OCI-LY1 (cell line): ENCODE data around the gene SMG5.

Source experiments
- H2AFZ ChIP-seq: fragments of 200-600 bp; sonication (generic), shearing (Covaris generic); 2 replicates; pipeline ENCODE4 v1.6.0; 2014; ENCODE audit warnings: antibody characterized with exemption, mild to moderate bottlenecking, low read length
- H3F3A ChIP-seq: fragments of 200-600 bp; sonication (generic), shearing (Covaris generic); 2 replicates; pipeline ENCODE4 v1.6.0; 2014; ENCODE audit warnings: mild to moderate bottlenecking, antibody characterized with exemption, low read length, moderate library complexity; ENCODE audit not compliant: insufficient read depth
- H3K27ac ChIP-seq: fragments of 200-600 bp; sonication (generic); 2 replicates; pipeline ENCODE4 v1.5.1; 2014; ENCODE audit warnings: low read length, mixed run types, mild to moderate bottlenecking, low read depth; ENCODE audit not compliant: poor library complexity, severe bottlenecking
- H3K27me3 ChIP-seq: fragments of 200-600 bp; sonication (generic); 2 replicates; pipeline ENCODE4 v1.6.0; 2014; ENCODE audit warnings: antibody characterized with exemption, mild to moderate bottlenecking, low read length, moderate library complexity; ENCODE audit not compliant: insufficient read depth
- H3K36me3 ChIP-seq: fragments of 200-600 bp; sonication (generic); 2 replicates; pipeline ENCODE4 v1.6.1; 2014; ENCODE audit warnings: mild to moderate bottlenecking, antibody characterized with exemption, low read length, moderate library complexity, mixed read lengths; ENCODE audit not compliant: insufficient read depth
- H3K4me1 ChIP-seq: fragments of 200-600 bp; sonication (generic); 2 replicates; pipeline ENCODE4 v1.5.1; 2014; ENCODE audit warnings: mild to moderate bottlenecking, low read length, moderate library complexity; ENCODE audit not compliant: insufficient read depth, severe bottlenecking
- H3K4me2 ChIP-seq: fragments of 200-600 bp; sonication (generic), shearing (Covaris generic); 2 replicates; pipeline ENCODE4 v1.6.1; 2014; ENCODE audit warnings: low read length
- H3K4me3 ChIP-seq: fragments of 200-600 bp; sonication (generic); 2 replicates; pipeline ENCODE4 v1.5.1; 2014; ENCODE audit warnings: low read length, low read depth, mild to moderate bottlenecking, mixed read lengths; ENCODE audit not compliant: poor library complexity, severe bottlenecking
- H3K79me2 ChIP-seq: fragments of 200-600 bp; shearing (Covaris generic); 2 replicates; pipeline ENCODE4 v1.6.1; 2016; ENCODE audit warnings: mixed run types, low read length, mixed read lengths; ENCODE audit not compliant: insufficient read depth
- H3K9ac ChIP-seq: fragments of 200-600 bp; sonication (generic), shearing (Covaris generic); 2 replicates; pipeline ENCODE4 v1.6.1; 2014; ENCODE audit warnings: mild to moderate bottlenecking, low read length, mixed read lengths
- H3K9me2 ChIP-seq: fragments of 200-600 bp; sonication (generic), shearing (Covaris generic); 2 replicates; pipeline ENCODE4 v1.6.1; 2014; ENCODE audit warnings: low read depth, mild to moderate bottlenecking, low read length, mixed read lengths
- H3K9me3 ChIP-seq: fragments of 200-600 bp; shearing (Covaris generic); 2 replicates; pipeline ENCODE4 v1.6.1; 2014; ENCODE audit warnings: low read length, mixed read lengths
- H4K20me1 ChIP-seq: fragments of 200-600 bp; sonication (generic), shearing (Covaris generic); 2 replicates; pipeline ENCODE4 v1.6.0; 2016; ENCODE audit warnings: mild to moderate bottlenecking, low read length; ENCODE audit not compliant: insufficient read depth
- EZH2 ChIP-seq: fragments of 200-600 bp; sonication (generic), shearing (Covaris generic); IDR thresholded peaks from 2 replicates; pipeline ENCODE4 v1.8.0; 2017; ENCODE audit warnings: borderline replicate concordance, mixed run types, mild to moderate bottlenecking, antibody characterized with exemption, low read length, moderate library complexity, mixed read lengths
- TF ChIP-seq, protein P1 (sequence below): fragments of 200-600 bp; sonication (generic), shearing (Covaris generic); IDR thresholded peaks from 2 replicates; pipeline ENCODE4 v1.5.1; 2017; ENCODE audit warnings: mild to moderate bottlenecking, antibody characterized with exemption, low read length, moderate library complexity, mixed read lengths

Gene SMG5

DNA sequence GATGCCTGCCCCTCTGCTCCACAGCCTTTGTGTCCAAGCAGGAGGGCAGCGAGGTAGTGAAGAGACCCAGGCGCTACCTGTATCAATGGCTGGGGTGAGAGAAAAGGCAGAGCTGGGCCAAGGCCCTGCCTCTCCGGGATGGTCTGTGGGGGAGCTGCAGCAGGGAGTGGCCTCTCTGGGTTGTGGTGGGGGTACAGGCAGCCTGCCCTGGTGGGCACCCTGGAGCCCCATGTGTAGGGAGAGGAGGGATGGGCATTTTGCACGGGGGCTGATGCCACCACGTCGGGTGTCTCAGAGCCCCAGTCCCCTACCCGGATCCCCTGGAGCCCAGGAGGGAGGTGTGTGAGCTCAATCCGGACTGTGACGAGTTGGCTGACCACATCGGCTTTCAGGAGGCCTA lies 39.9 kb downstream of the SMG5 start:
- no peak overlapping the region for H3K4me2 ChIP-seq

DNA sequence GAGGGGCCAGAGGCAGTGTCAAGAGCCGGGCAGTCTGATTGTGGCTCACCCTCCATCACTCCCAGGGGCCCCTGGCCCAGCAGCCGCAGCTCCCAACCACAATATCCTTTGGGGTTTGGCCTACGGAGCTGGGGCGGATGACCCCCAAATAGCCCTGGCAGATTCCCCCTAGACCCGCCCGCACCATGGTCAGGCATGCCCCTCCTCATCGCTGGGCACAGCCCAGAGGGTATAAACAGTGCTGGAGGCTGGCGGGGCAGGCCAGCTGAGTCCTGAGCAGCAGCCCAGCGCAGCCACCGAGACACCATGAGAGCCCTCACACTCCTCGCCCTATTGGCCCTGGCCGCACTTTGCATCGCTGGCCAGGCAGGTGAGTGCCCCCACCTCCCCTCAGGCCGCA lies 40.7 kb downstream of the SMG5 start, which contains the start of gene BGLAP:
Gene BGLAP, plus strand, starts transcription at position 259 of the 400 bp plus-strand sequence. Its CDS starts 48 bp downstream, at position 307.
- H4K20me1 ChIP-seq = no peaks in the 10 kb centered on the region
- H3K4me1 ChIP-seq = peaks cover 10% of the 10 kb centered on the region
- no peak within 1 kb of the TSS for H3K4me3 ChIP-seq
- no peaks in the 10 kb centered on the region for H3K9me3 ChIP-seq
- no peak within 1 kb of the TSS for H3K4me2 ChIP-seq
- H3F3A ChIP-seq = no peaks in the 10 kb centered on the region
- no peak within 1 kb of the TSS for H3K9ac ChIP-seq
- no peak within 1 kb of the TSS for H2AFZ ChIP-seq
- peaks cover 29% of the 10 kb centered on the region for H3K36me3 ChIP-seq
- no peaks in the 10 kb centered on the region for H3K9me2 ChIP-seq
- H3K27ac ChIP-seq = no peak within 1 kb of the TSS
- H3K79me2 ChIP-seq = no peaks in the 10 kb centered on the region
- TF ChIP-seq EZH2 = no peak
- TF ChIP-seq, protein P1, sequence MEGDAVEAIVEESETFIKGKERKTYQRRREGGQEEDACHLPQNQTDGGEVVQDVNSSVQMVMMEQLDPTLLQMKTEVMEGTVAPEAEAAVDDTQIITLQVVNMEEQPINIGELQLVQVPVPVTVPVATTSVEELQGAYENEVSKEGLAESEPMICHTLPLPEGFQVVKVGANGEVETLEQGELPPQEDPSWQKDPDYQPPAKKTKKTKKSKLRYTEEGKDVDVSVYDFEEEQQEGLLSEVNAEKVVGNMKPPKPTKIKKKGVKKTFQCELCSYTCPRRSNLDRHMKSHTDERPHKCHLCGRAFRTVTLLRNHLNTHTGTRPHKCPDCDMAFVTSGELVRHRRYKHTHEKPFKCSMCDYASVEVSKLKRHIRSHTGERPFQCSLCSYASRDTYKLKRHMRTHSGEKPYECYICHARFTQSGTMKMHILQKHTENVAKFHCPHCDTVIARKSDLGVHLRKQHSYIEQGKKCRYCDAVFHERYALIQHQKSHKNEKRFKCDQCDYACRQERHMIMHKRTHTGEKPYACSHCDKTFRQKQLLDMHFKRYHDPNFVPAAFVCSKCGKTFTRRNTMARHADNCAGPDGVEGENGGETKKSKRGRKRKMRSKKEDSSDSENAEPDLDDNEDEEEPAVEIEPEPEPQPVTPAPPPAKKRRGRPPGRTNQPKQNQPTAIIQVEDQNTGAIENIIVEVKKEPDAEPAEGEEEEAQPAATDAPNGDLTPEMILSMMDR = no peak
- H3K27me3 ChIP-seq = 0 out of 2 replicates have a peak, but pooled peaks cover 5% of the 10 kb centered on the region

More for the DNA sequence above, 39.9 kb downstream of the SMG5 start:
- H2AFZ ChIP-seq = no peak overlapping the region
- no peaks in the 10 kb centered on the region for H3F3A ChIP-seq
- TF ChIP-seq EZH2 = no peak
- TF ChIP-seq, protein P1 = no peak
- no peaks in the 10 kb centered on the region for H4K20me1 ChIP-seq
- no peaks in the 10 kb centered on the region for H3K9me2 ChIP-seq
- peaks cover 10% of the 10 kb centered on the region for H3K4me1 ChIP-seq
- 0 out of 2 replicates have a peak, but pooled peaks cover 5% of the 10 kb centered on the region for H3K27me3 ChIP-seq
- no peak overlapping the region for H3K9ac ChIP-seq
- H3K4me3 ChIP-seq = no peak overlapping the region
- H3K9me3 ChIP-seq = no peaks in the 10 kb centered on the region
- H3K27ac ChIP-seq = no peak overlapping the region
- no peaks in the 10 kb centered on the region for H3K79me2 ChIP-seq
- H3K36me3 ChIP-seq = peaks cover 27% of the 10 kb centered on the region

DNA sequence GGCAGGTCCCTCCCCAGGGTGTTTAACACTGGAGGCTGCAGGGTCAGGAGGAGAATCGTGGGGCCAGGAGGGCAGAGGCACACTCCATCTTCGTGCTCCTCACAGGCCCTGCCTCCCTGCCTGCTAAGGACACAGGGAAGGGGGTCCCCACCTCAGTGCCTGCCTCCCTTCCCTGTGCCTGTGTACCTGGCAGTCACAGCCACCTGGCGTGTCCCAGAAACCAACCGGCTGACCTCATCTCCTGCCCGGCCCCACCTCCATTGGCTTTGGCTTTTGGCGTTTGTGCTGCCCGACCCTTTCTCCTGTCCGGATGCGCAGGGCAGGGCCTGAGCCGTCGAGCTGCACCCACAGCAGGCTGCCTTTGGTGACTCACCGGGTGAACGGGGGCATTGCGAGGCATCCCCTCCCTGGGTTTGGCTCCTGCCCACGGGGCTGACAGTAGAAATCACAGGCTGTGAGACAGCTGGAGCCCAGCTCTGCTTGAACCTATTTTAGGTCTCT lies 41.3 kb downstream of the SMG5 start:
- Histone ChIP-seq H3K4me1 (peaks cover 10% of the 10 kb centered on the region), H3K9me2 (no peaks in the 10 kb centered on the region), H3K4me2 (no peak overlapping the region), H2AFZ (no peak overlapping the region), H4K20me1 (no peaks in the 10 kb centered on the region), H3K9ac (no peak overlapping the region), H3K27ac (no peak overlapping the region), H3K9me3 (no peaks in the 10 kb centered on the region), H3K4me3 (no peak overlapping the region), H3K27me3 (0 out of 2 replicates have a peak, but pooled peaks cover 5% of the 10 kb centered on the region), H3K79me2 (no peaks in the 10 kb centered on the region), H3K36me3 (peaks cover 35% of the 10 kb centered on the region), H3F3A (no peaks in the 10 kb centered on the region)
- TF ChIP-seq, protein P1 = no peak
- TF ChIP-seq EZH2 = no peak
